HG02840 (cell line): Measurements from ENCODE around the gene FAIM.
"Not testable (repeated sequence)": the region's sequence is repeated elsewhere in the genome, so short reads cannot be mapped to it uniquely, and the experiment has no call there.

Source experiments
- ATAC-seq: cut with Tn5 transposase; IDR thresholded peaks from one replicate; pipeline ENCODE4 v1.9.1; 2021; ENCODE audit warnings: mild to moderate bottlenecking, moderate library complexity, moderate number of reproducible peaks; ENCODE audit not compliant: unreplicated experiment, low FRiP score

The FAIM gene

DNA sequence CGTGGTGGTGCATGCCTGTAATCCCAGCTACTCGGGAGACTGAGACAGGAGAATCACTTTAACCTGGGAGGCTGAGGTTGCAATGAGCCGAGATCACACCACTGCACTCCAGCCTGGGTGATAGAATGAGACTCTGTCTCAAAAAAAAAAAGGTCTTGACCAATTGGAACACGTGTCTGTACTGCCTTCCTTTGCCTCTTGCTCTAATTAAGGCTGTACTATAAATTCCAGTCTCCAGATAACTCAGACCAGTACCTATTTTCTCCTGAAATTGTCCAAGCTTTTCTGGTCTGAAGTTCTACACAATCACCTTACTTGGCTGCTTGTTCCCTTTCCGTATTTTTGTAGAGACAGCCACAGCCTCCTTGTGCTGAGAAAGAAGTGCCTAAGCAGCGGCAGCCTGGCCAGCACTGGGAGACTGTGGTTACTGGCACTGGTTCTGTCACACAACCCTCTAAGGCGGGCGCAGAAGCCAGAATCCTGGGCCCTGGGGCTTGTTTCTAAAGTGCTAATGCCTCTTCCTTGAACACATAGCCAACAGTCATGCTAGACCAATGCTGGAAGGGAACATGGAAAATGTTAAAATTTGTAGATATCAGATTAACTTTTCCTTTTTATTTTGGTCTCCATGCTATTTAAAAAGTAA, 8.3 kb upstream of the FAIM start:
- ATAC-seq: no peak

DNA sequence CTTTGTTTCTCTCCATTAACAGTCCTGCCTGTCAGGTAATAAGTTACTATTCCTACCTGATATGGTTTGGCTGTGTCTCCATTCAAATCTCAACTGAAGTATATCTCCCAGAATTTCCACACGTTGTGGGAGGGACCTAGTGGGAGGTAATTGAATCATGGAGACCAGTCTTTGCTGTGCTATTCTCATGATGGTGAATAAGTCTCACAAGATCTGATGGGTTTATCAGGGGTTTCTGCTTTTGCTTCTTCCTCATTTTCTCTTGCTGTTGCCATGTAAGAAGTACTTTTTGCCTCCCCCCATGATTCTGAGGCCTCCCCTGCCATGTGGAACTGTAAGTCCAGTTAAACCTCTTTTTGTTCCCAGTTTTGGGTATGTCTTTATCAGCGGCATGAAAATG, 6.9 kb upstream of the FAIM start:
- ATAC-seq: not testable (repeated sequence)

DNA sequence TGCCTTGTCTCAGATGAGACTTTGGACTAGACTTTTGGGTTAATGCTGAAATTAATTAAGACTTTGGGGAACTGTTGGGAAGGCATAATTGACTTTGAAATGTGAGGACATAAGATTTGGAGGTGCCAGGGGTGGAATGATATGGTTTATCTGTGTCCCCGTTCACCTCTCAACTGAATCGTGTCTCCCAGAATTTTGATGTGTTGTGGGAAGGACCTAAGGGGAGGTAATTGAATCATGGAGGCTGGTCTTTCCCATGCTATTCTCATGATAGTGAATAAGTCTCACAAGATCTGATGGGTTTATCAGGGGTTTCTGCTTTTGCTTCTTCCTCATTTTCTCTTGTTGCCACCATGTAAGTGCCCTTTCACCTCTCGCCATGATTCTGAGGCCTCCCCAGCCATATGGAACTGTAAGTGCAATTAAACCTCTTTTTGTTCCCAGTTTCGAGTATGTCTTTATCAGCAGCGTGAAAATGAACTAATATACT, 4.4 kb upstream of the FAIM start:
- not testable (repeated sequence) for ATAC-seq

DNA sequence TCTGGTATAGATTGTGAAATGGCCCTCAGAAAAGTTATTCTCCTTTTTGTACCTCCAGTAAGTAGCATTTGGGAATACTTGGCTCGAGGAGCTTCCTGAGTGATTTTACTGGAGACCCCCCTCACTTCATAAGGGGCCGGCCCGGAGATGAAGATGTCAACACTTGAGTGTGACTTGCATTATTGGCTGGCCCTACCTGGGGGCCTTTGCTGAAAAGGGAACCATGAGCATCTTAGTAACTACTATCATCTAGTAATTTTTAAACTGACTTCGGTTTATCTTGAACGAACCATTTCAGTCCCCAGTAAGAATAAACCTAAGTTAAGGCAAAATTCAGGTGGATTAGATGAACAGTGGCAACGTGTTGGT, 1.3 kb downstream of the FAIM start:
- no peak for ATAC-seq

DNA sequence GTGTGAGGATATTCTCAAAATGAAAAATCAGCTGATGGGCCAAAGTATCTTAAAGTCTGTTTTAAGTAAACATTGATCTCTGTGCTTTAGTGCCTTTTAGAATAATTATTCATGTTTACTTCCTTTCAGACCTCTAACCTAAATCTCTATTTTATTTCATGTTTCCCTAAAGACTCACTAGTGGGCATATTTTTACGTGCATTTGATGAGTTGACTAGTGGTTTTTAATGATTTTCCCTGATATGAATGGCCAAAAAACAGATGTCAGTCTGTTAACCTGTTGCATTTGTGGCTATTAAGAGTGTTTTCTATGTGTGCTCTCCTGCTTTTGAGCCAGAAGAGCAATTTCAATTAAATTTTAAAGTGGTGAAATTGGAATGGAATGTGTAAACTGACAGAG, 6.9 kb downstream of the FAIM start:
- no peak for ATAC-seq

DNA sequence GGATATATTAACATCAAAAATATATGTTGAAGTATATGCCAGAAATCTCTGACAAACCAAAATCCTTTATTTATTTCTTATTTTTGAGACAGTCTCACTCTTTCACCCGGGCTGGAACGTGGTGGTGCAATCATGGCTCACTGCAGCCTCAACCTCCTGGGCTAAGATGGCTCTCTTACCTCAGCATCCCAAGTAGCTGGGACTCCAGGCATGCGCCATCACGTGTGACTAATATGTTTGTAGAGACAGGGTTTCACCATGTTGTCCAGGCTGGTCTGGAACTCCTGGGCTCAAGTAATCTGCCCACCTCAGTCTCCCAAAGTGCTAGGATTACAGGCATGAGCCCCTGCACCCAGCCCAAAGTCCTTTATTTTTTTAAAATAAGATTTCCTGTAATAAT, 11.9 kb downstream of the FAIM start:
- no peak for ATAC-seq

DNA sequence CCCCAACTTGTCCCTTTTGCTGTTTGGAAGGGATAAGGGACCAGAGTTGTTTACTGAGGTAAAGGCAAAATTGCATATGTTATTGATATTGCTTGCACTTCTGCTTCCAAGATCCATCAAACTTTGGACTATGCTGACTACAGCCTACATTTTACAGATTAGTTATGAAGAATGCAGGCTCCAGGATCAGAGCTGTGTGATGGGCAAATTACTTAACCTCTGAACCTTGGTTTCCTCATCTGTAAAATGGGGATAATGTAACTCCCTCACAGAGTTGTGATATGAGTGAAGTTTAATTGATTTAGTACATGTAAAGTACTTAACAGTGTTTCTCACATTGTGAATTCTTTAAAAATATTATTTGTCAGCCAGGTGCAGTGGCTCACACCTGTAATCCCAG, 15.9 kb downstream of the FAIM start:
- no peak for ATAC-seq

DNA sequence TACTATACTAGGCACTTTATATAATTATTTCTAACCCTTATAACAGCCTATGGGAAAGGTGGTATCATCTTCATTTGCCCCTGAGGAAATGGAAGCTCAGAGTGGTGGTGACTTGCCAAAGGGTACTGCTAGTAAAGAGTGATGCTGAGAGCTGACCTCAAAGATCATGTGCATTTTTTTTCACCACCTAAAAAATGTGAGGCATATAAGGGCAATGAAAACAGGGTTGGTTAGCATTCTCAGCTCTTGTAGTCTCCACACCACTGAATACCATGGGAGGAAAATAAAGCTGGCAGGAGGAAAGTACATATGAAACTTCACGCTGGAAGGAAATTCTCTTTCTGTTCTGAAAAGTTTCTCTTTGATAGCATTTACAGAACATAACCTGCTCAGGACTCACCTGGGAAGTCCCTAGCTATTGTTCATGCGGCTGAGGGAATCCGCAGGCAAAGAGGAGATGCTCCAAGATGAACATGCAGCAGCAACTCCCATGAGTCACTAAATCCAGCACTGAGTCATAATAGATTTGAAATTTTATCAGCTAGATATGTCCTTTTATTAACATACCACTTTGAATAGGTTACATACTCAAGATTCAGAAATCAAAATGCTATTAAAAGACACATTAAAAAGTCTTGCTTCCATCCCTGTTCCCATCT, 17.3 kb downstream of the FAIM start:
- ATAC-seq: no peak

DNA sequence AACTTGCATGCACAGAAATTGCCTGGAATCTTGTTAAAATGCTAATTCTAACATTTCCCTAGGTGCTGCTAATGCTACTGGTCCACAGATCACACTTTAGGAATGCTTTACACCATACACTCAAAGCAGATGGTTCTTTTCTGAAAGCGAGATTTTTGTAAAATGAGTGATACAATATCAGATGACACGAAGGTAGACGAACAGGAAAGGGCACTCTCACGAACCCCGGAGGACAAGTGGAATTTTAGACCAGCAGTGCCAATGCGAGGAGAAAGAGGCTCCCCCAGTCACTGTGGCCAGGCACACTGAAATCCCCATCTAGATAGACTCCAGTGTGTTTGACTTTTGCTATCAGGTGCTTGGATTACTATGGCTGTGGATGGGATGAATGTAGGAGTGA, 21.0 kb downstream of the FAIM start:
- no peak for ATAC-seq

DNA sequence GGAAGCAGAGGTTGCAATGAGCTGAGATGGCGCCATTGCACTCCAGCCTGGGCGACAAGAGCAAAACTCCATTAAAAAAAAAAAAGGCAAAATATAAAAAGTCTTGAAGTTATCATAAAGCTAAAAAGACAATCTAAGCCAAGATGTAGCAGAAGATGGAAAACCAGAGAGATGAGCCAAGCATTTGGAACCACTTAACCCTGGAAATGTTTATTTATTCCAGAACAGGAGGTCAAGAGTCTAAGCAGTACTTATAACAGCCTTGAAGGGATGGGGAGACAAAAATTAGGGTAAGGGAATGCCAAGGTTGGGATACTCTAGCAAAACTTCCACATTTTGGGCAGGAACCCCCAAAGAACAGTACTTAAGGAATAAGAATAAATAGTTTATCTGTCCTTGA, 30.1 kb downstream of the FAIM start:
- no peak for ATAC-seq

DNA sequence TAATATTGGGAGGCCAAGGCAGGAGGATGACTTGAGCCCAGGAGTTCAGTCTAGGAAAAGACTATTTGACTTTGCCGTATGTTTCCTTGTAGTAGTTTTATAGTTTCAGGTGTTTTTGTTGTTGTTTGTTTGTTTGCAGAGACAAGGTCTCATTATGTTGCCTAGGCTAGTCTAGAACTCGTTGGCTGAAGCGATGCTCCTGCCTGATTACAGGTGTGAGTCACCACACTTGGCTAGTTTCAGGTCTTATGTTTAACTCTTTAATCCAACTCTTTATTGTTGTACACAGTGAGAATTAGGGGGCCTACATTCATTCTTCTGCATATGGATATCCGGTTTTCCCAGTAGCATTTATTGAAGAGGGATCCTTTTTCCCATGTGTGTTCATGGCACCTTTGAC, 32.0 kb downstream of the FAIM start:
- no peak for ATAC-seq

DNA sequence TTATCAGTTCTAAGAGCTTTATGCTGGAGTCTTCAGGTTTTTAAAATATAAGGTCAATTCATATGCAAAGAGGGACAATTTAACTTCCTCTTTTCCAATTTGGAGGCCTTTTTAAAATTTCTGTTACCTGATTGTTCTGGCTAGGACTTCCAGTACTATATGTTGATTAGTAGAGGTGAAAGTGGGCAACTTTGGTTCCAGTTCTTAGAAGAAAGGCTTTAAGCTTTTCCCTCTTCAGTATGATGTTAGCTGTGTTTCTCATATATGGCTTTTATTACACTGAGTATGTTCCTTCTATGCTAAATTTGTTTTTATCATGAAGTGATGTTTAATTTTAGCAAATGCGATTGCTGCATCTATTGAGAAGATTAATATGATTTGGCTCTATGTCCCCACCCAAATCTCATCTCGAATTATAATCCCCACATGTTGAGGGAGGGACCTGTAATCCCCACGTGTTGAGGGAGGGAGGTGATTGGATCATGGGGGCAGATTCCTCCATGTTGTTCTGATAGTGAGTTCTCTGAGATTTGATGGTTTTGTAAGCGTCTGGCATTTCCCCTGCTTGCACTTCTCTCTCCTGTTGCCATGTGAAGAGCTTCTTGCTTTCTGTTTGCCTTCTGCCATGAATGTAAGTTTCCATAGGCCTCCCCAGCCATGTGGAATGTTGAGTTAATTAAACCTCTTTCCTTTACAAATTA, 33.8 kb downstream of the FAIM start:
- ATAC-seq: no peak

DNA sequence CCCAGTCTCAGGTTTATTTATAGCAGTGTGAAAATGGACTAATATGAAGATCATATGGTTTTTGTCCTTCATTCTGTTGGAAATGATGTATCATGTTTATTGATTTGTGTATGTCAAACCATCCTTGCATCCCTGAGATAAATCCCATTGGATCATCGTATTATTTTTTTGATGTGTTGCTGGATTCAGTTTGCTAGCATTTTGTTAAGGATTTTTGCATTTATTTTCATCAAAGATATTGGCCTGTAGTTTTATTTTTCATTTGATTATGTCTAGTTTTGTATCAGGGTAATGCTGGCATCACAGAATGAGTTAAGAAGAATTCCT, 34.3 kb downstream of the FAIM start:
- no peak for ATAC-seq

DNA sequence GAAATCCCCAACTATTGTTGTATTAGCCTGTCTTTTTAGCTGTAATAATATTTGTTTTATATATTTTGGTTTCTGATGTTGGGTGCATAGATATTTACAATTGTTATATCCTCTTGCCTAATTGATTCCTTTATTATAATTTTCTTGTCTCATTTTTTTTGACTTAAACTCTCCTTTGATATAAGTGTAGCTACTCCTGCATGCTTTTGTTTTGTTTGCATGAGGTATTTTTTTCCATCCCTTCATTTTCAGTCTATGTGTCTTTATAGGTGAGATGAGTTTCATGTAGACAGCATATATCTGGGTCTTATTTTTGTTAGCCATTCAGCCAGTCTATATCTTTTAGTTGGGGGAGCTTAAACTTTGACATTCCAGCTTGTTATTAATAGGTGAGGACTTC, 37.4 kb downstream of the FAIM start:
- ATAC-seq: no peak

DNA sequence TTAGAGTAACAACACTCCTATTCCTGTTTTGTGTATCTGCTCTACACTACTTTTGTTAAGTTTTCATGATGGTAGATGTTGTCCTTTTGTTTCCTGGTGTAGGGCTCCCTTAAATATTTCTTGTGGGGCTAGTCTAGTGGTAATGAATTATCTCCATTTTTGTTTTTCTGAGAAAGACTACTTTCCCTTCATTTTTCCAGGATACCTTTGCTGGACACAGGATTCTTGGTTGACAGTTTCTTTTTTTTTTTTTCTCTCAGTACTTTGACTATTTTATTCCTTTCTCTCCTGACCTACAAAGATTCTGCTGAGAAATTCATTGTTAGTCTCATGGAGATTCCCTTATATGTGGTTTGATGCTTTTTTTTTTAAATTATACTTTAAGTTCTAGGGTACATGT, 37.9 kb downstream of the FAIM start:
- ATAC-seq: no peak

DNA sequence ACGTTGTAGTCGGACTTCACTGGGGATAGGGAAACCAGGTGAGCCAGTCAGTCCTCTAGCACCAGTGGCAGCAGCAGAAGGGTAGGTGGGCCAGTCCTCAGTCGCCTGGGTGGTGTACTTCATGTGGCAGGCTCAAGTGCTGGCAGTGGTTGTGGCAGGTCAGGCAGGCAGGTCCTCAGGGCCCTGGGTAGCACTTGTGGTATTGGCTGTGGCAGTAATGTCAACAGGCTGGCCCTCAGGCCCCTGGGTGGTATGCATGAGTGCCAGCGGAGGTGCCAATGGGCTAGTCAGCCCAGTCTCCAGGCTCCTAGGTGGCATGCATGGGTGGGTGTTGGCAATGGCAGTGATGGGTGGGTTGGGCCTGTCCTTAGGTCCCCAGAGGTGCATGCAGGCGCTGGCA, 40.6 kb downstream of the FAIM start:
- ATAC-seq: no peak

DNA sequence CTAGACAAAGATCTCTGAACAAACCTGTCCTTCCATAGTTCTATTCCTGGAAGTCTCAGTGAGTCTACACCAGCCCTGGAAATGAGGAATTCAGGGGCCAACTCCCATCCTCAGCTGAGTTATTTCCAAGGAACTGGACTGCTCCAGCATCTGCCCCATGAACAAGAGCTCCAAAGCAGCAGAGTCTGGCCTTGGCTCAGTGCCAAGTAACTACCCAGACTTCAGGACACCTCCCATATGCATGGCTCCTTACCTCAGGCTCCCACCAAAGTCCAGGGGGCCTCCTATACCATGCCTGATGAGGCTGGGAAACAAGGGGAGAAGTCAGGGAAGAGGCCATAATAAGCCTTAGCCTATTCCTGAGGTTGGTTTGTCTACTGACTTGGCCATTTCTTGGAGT, 45.0 kb downstream of the FAIM start:
- ATAC-seq: no peak

DNA sequence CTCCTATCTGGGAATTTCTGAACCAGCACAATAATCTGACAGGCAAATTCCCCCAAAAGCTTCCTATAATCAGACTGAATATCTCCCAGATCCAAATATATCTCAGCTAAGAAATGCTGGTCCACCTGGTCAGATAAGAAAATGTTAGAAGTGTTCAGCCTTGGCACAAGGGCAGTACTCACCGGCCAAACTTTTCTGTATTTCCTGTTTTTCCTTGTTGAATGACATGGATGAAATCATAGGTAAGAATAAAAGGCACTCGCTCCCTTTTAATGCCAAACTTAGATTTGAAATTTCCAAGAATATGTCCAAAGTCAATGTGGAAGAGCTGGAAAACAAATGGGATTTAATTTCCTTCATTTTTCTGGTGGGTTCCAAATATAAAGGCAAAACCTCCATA, 48.9 kb downstream of the FAIM start:
- no peak for ATAC-seq

DNA sequence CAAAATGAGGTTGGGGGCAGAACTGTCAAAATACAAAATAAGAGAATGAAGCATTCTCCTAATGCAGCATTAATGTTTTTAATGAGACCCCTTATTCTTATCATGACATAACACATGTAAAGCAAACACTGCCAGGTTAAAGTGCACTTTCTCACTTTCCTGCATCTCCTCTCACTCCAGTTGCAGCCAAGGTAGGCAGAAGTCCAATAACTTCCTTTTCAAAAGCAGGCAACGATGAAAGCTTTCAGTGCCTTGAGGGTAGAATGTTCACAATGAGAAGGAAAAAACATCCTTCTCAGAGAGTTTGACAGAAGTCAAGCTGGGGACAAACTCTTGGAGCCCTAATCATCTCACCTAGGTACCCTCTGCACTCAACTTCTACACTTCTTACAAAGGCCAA, 59.5 kb downstream of the FAIM start:
- ATAC-seq: no peak

DNA sequence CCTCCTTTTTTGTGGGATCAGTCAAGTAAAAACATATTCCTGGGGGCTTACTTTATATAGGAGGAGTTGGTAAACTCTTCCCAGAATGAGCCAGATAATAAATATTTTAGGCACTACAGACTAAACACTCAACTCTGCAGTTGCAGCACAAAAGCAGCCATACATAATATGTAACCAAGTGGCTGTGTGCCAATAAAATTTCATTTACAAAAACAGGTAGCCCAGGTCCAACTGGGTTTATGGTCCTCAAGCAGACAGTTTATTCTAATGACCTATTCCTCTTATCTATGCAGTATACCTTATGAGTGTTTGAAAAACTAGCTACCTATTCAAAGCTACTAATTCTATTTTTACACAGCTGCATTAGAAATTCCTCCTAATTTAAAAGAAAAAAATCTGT, 61.8 kb downstream of the FAIM start:
- ATAC-seq: no peak

DNA sequence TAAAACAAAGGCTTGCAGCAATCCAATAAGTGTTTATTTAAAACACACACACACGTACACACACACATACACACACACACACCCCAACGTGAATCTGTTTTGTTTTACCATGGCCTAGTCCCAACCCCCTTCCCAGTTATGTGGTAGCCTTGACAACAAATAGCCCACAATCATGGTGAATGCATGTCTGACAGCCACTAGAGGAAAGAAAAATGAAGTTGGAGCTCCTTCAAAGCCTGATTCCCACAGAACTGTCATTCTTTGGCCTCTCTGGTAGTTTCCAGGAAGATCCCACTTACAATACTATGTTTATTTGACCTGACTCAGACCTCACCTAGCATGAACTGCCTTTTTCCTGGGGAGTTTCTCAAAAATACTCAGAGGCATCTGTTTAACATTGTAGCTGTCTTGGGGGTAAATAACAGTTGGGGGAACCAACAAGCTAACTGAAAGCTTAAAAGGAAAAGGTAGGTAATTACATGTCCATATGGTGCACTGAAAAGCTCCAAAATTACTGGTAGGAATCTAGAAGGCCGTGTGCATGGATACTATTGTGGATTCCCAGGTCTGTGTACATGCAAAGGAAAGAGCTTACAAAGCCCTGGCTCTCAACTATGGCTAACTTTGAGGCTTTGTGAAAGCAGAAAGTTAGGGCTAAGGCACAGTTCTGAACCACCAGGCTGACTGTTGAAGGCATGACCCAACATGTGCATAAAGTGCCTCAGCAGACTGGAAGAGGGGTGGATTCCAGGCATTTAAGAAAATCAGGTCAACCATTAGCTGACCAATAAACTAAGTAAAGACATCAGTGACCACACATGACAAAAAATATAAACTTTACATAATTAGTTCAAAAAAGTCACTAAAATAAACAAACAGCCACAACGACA, 65.3 kb downstream of the FAIM start:
- ATAC-seq: no peak
